Tibial nerve (tissue), 4 donors: ENCODE results near the gene UNKL. TPM values are rescaled to one million over a fixed set of nuclear protein-coding genes. Genes with fewer than 3 reads are reported as not detected.

ENCODE experiments used
- DNase-seq, 2 donors: peaks; one replicate each; pipeline ENCODE4 v3.0.0-alpha.2; 2019; ENCODE audit warnings: low spot score in 2 of 2
- H3K27ac ChIP-seq, 4 donors: fragments of 200-600 bp; sonication (generic) in 3 of 4; one replicate each; pipeline ENCODE4 v1.5.1; 2017 to 2019; ENCODE audit warnings: mild to moderate bottlenecking in 1 of 4
- H3K27me3 ChIP-seq, 2 donors: fragments of 200-600 bp; sonication (generic) in 1 of 2; one replicate each; pipeline versions ENCODE4 v1.5.1 to v1.6.0; 2017 to 2019
- H3K36me3 ChIP-seq, 3 donors: fragments of 200-600 bp; sonication (generic); one replicate each; pipeline ENCODE4 v1.5.1; 2018 to 2019
- H3K4me1 ChIP-seq, 4 donors: fragments of 200-600 bp; sonication (generic) in 3 of 4; one replicate each; pipeline ENCODE4 v1.5.1; 2017 to 2019
- H3K4me3 ChIP-seq, 4 donors: fragments of 200-600 bp; sonication (generic) in 3 of 4; one replicate each; pipeline ENCODE4 v1.5.1; 2017 to 2019; ENCODE audit warnings: mild to moderate bottlenecking in 1 of 4, moderate library complexity in 1 of 4
- H3K9me3 ChIP-seq, 4 donors: fragments of 200-600 bp; sonication (generic) in 3 of 4; one replicate each; pipeline ENCODE4 v1.5.1; 2017 to 2019
- CTCF ChIP-seq, 5 experiments: fragments of 200-600 bp in 3 of 5; fragments of 450-650 bp in 2 of 5; sonication (generic) in 3 of 5; IDR thresholded peaks; one replicate each; pipeline ENCODE4 v1.5.1; 2016 to 2019; ENCODE audit warnings: antibody characterized with exemption in 5 of 5, mild to moderate bottlenecking in 3 of 5, moderate library complexity in 2 of 5
- EP300 ChIP-seq, 2 donors: sonication (generic); formaldehyde crosslinking; IDR thresholded peaks; one replicate each; pipeline ENCODE4 v1.6.1; 2017; ENCODE audit warnings: antibody characterized with exemption in 2 of 2, mild to moderate bottlenecking in 1 of 2
- POLR2A ChIP-seq, 2 donors: fragments of 450-650 bp; IDR thresholded peaks; one replicate each; pipeline ENCODE4 v1.6.1; 2017; ENCODE audit warnings: antibody characterized with exemption in 2 of 2, mild to moderate bottlenecking in 2 of 2, moderate library complexity in 2 of 2
- WGBS, 2 donors: methylation state at CpG; one replicate each; pipeline ENCODE4 v1.1.5; 2018; 5-methylcytosine and 5-hydroxymethylcytosine counted together
- total RNA-seq, 4 donors: library from RNA; depleted of rRNA; stranded (reverse); fragments of >200 nt; gene quantifications; one replicate each; pipeline ENCODE4 v1.1.0, GENCODE V29; 2016

Gene UNKL
- total RNA-seq, 4 donors from 2014 or later: 34.3 to 70.5 (median 45.0) TPM

GRCh38 chr16:1364510-1364909 is 50.0 kb downstream of the UNKL start:
- peaks cover 0 to 92% (median 11%) of the 10 kb centered on the region in 3 donors for H3K36me3 ChIP-seq

DNA sequence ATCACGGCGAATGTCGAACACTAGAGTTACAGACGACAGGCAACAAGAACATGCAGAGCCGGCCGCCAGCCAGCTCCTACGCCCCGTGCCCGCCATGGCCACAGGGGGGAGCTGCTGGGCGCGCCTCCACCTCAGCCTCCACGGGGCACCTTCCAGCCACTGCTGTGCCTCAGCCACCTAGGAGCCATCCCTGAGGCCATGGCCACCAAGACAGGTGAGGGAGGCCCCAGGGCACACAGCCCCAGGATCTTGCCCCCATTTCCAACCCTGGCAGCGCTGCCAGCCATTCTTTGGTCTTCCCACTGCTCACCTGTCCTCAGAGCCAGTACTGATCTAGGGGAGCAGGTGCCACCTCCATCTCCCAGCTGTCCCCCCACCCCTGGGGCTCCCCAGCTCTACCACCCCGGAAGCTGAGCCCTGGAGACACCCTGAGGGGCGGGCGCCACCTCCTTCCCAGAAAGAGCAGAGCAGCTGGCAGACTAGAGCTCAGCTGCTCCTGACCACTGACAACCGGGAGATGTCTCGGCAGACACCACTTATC is 50.9 kb downstream of the UNKL start:
- H3K27me3 ChIP-seq: no peaks in the 10 kb centered on the region
- peaks cover 0 to 96% (median 11%) of the 10 kb centered on the region in 3 donors for H3K36me3 ChIP-seq
- WGBS, 2 donors: 51 to 63% methylated on average over 18 of the region's 18 CpGs
- H3K4me1 ChIP-seq: no peaks in the 10 kb centered on the region
- peak in 1 of 2 donors; percentile 11 for DNase-seq
- H3K4me3 ChIP-seq: no peak overlapping the region
- no peak overlapping the region for H3K27ac ChIP-seq
- TF ChIP-seq CTCF (IDR thresholded peaks at IDR 0.05): peak; percentile 46 to 77 (median 53)
- TF ChIP-seq EP300 (IDR thresholded peaks at IDR 0.05): no peak
- H3K9me3 ChIP-seq: no peaks in the 10 kb centered on the region

More at GRCh38 chr16:1364510-1364909, 50.0 kb downstream of the UNKL start:
- Histone ChIP-seq H3K4me1 (no peaks in the 10 kb centered on the region), H3K27me3 (no peaks in the 10 kb centered on the region), H3K27ac (no peak overlapping the region), H3K9me3 (no peaks in the 10 kb centered on the region), H3K4me3 (no peak overlapping the region)
- DNase-seq: no peak
- 88 to 92% methylated on average over 16 to 19 of the region's 22 CpGs for WGBS, 2 donors
- no peak for TF ChIP-seq CTCF (IDR thresholded peaks at IDR 0.05)

GRCh38 chr16:1362807-1363206 is 51.7 kb downstream of the UNKL start:
- H3K4me3 ChIP-seq: no peak overlapping the region
- TF ChIP-seq EP300 (IDR thresholded peaks at IDR 0.05): no peak
- TF ChIP-seq POLR2A (IDR thresholded peaks at IDR 0.05): no peak
- no peak for TF ChIP-seq CTCF (IDR thresholded peaks at IDR 0.05)
- WGBS, 2 donors: 79 to 80% methylated on average over 11 of the region's 11 CpGs
- DNase-seq: no peak
- H3K27ac ChIP-seq: no peak overlapping the region
- H3K4me1 ChIP-seq: no peaks in the 10 kb centered on the region
- no peaks in the 10 kb centered on the region for H3K9me3 ChIP-seq
- no peaks in the 10 kb centered on the region for H3K27me3 ChIP-seq
- peaks cover 0 to 99% (median 11%) of the 10 kb centered on the region in 3 donors for H3K36me3 ChIP-seq

DNA sequence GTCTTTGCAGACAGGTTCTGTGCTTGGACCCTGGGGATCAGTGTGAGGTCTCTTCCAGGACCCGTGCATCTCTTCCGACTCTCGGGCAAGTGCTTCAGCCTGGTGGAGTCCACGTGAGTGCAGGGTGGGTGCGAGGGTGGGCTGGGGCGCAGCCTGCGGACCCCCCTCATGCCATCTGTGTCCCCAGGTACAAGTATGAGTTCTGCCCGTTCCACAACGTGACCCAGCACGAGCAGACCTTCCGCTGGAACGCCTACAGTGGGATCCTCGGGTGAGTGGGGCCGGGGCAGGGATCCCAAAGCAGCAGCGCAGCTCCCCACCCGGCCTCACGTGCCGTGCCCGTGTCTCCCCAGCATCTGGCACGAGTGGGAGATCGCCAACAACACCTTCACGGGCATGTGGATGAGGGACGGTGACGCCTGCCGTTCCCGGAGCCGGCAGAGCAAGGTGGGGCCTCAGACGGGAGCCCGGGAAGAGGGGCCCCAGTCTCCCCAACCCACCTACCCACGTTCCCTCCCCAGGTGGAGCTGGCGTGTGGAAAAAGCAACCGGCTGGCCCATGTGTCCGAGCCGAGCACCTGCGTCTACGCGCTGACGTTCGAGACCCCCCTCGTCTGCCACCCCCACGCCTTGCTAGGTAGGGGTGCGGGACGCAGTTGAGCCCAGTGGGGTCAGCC is 52.7 kb downstream of the UNKL start:
- Histone ChIP-seq H3K4me3 (no peak overlapping the region), H3K9me3 (no peaks in the 10 kb centered on the region), H3K36me3 (peaks cover 0 to 91% (median 11%) of the 10 kb centered on the region in 3 donors), H3K27ac (no peak overlapping the region), H3K4me1 (no peaks in the 10 kb centered on the region), H3K27me3 (no peaks in the 10 kb centered on the region)
- DNase-seq: no peak
- TF ChIP-seq POLR2A (IDR thresholded peaks at IDR 0.05) (no peak), CTCF (IDR thresholded peaks at IDR 0.05) (no peak), EP300 (IDR thresholded peaks at IDR 0.05) (no peak)
- 93% methylated on average over 30 to 39 of the region's 43 CpGs for WGBS, 2 donors

DNA sequence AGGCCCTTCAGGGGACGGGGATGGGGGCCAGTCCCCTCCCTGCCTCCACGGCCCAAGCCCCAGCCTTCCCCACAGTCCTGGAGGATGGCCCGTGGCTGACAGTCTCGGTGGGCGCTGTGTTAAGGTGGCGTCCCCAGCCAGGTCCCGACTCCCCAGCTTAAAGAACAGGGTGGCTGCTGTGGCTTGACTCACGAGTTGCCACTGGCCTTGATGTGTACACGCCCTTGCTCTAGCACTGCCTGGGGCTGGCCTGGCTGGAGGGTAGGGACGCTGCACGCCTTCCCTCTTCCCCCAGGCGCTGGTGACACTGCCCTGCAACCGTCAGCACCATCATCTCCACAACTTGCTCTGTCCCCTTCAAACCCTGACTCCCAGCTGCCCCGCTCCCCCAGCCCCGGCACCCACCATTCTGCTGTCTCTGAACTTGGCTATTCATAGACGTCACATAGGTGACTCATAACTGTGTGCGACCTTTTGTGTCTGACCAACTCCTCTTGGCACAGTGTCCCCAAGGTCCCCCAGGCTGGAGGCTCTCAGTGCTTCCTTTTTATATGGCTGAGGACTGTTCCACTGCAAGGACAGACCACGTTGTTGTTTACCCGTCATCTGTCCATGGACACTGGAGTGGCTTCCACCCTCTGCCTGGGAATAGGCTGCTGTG is 56.5 kb downstream of the UNKL start:
- 76 to 81% methylated on average over 15 to 19 of the region's 19 CpGs for WGBS, 2 donors
- Histone ChIP-seq H3K27ac (no peak overlapping the region), H3K9me3 (no peaks in the 10 kb centered on the region), H3K36me3 (peaks cover 0 to 54% (median 6%) of the 10 kb centered on the region in 3 donors), H3K4me3 (no peak overlapping the region), H3K27me3 (no peaks in the 10 kb centered on the region), H3K4me1 (peaks cover 0 to 30% (median 6%) of the 10 kb centered on the region in 4 donors)
- DNase-seq: no peak
- TF ChIP-seq EP300 (IDR thresholded peaks at IDR 0.05) (no peak), CTCF (IDR thresholded peaks at IDR 0.05) (no peak), POLR2A (IDR thresholded peaks at IDR 0.05) (no peak)
